DOHH2 (cell line): ENCODE results near the gene PMEL.
"Not testable (repeated sequence)": the region's sequence is repeated elsewhere in the genome, so short reads cannot be mapped to it uniquely, and the experiment has no call there.

ENCODE experiments used
- H3F3A ChIP-seq: fragments of 200-600 bp; sonication (generic), shearing (Covaris generic); 2 replicates; pipeline ENCODE4 v1.6.0; 2016; ENCODE audit warnings: antibody characterized with exemption, mild to moderate bottlenecking; ENCODE audit not compliant: control insufficient read depth, insufficient read depth
- H3K27ac ChIP-seq: fragments of 200-600 bp; sonication (generic); 2 replicates; pipeline ENCODE4 v1.5.1; 2014; ENCODE audit warnings: low read depth, mild to moderate bottlenecking, low read length, moderate library complexity
- H3K27me3 ChIP-seq: fragments of 200-600 bp; sonication (generic); 2 replicates; pipeline ENCODE4 v1.6.1; 2014; ENCODE audit warnings: mild to moderate bottlenecking, low read length, mixed read lengths; ENCODE audit not compliant: control insufficient read depth
- H3K36me3 ChIP-seq: fragments of 200-600 bp; sonication (generic); 2 replicates; pipeline ENCODE4 v1.6.1; 2014; ENCODE audit warnings: mild to moderate bottlenecking, low read length, moderate library complexity, mixed read lengths; ENCODE audit not compliant: control insufficient read depth
- H3K4me1 ChIP-seq: fragments of 200-600 bp; sonication (generic); 2 replicates; pipeline ENCODE4 v1.6.1; 2014; ENCODE audit warnings: mild to moderate bottlenecking, low read length, mixed read lengths; ENCODE audit not compliant: control insufficient read depth
- H3K4me2 ChIP-seq: fragments of 200-600 bp; sonication (generic); 2 replicates; pipeline ENCODE4 v1.6.0; 2014; ENCODE audit warnings: mild to moderate bottlenecking, low read length, moderate library complexity
- H3K4me3 ChIP-seq: fragments of 200-600 bp; sonication (generic); 2 replicates; pipeline ENCODE4 v1.5.1; 2014; ENCODE audit warnings: mild to moderate bottlenecking, low read length, mixed read lengths
- H3K79me2 ChIP-seq: fragments of 200-600 bp; sonication (generic); 2 replicates; pipeline ENCODE4 v1.6.1; 2014; ENCODE audit warnings: mild to moderate bottlenecking, low read length, mixed read lengths; ENCODE audit not compliant: control insufficient read depth
- H3K9me2 ChIP-seq: fragments of 200-600 bp; sonication (generic); replicated peaks from 2 replicates; pipeline ENCODE4 v1.6.1; 2014; ENCODE audit warnings: mild to moderate bottlenecking, low read length, mixed read lengths; ENCODE audit not compliant: control insufficient read depth
- H3K9me3 ChIP-seq: fragments of 200-600 bp; sonication (generic); 2 replicates; pipeline ENCODE4 v1.6.1; 2014; ENCODE audit warnings: antibody characterized with exemption, low read length, mixed read lengths; ENCODE audit not compliant: control insufficient read depth, insufficient read depth
- H4K20me1 ChIP-seq: fragments of 200-600 bp; sonication (generic); 2 replicates; pipeline ENCODE4 v1.6.0; 2014; ENCODE audit warnings: low read depth, mild to moderate bottlenecking, antibody characterized with exemption, low read length, moderate library complexity; ENCODE audit not compliant: control insufficient read depth, insufficient read depth
- CTCF ChIP-seq: fragments of 200-600 bp; sonication (generic); IDR thresholded peaks from one replicate; pipeline ENCODE4 v1.5.1; 2014; ENCODE audit warnings: antibody characterized with exemption, mild to moderate bottlenecking, low read depth, low read length; ENCODE audit not compliant: poor library complexity, severe bottlenecking
- EZH2phosphoT487 ChIP-seq: fragments of 200-600 bp; sonication (generic); IDR thresholded peaks from 2 replicates; pipeline ENCODE4 v1.6.1; 2017; ENCODE audit warnings: borderline replicate concordance, mild to moderate bottlenecking, antibody characterized with exemption, low read length, moderate library complexity, mixed read lengths

Gene PMEL

GRCh38 chr12:55984861-55985260 lies 19.0 kb upstream of the PMEL start:
- Histone ChIP-seq H3K27me3 (no peaks in the 10 kb centered on the region), H3K79me2 (0 out of 2 replicates have a peak, but pooled peaks cover 6% of the 10 kb centered on the region), H3F3A (peaks cover 17% of the 10 kb centered on the region), H3K9me3 (no peaks in the 10 kb centered on the region), H3K36me3 (peaks cover 28% of the 10 kb centered on the region), H3K4me2 (no peak overlapping the region), H3K9me2 (no peaks in the 10 kb centered on the region), H4K20me1 (no peaks in the 10 kb centered on the region), H3K4me1 (peaks cover 29% of the 10 kb centered on the region), H3K27ac (no peak overlapping the region), H3K4me3 (no peak overlapping the region)
- TF ChIP-seq EZH2phosphoT487, result no peak

- TF ChIP-seq EZH2phosphoT487, result no peak
- TF ChIP-seq CTCF, result no peak
- peak overlapping the region; percentile 36 for H3K4me3 ChIP-seq
These were observed 17.5 kb upstream of the PMEL start for GRCh38 chr12:55983232-55983842.

GRCh38 chr12:55982319-55982936 lies 16.6 kb upstream of the PMEL start:
- Histone ChIP-seq H3K9me3 (no peaks in the 10 kb centered on the region), H3F3A (peaks cover 17% of the 10 kb centered on the region), H3K9me2 (no peaks in the 10 kb centered on the region), H4K20me1 (no peaks in the 10 kb centered on the region), H3K36me3 (peaks cover 22% of the 10 kb centered on the region), H3K27ac (peak overlapping the region; percentile 62), H3K4me1 (peaks cover 29% of the 10 kb centered on the region), H3K4me3 (peak overlapping the region; percentile 36), H3K27me3 (no peaks in the 10 kb centered on the region), H3K79me2 (peaks cover 11% of the 10 kb centered on the region), H3K4me2 (peak overlapping the region; percentile 75)
- TF ChIP-seq EZH2phosphoT487 (no peak), CTCF (no peak)

More at GRCh38 chr12:55983232-55983842, 17.5 kb upstream of the PMEL start:
- Histone ChIP-seq H3F3A (peaks cover 17% of the 10 kb centered on the region), H3K36me3 (peaks cover 22% of the 10 kb centered on the region), H3K27me3 (no peaks in the 10 kb centered on the region), H3K9me3 (no peaks in the 10 kb centered on the region), H3K4me1 (peaks cover 29% of the 10 kb centered on the region), H3K9me2 (no peaks in the 10 kb centered on the region), H4K20me1 (no peaks in the 10 kb centered on the region), H3K27ac (peak overlapping the region; percentile 62), H3K4me2 (peak overlapping the region; percentile 75), H3K79me2 (0 out of 2 replicates have a peak, but pooled peaks cover 6% of the 10 kb centered on the region)

- Histone ChIP-seq H3K79me2 (peaks cover 16% of the 10 kb centered on the region), H3K27ac (peak overlapping the region; percentile 62), H3K4me1 (peaks cover 29% of the 10 kb centered on the region), H3K4me2 (peak overlapping the region; percentile 75), H3F3A (peaks cover 17% of the 10 kb centered on the region), H3K36me3 (peaks cover 22% of the 10 kb centered on the region)
- not testable (repeated sequence) for H3K9me3 ChIP-seq, H3K4me3 ChIP-seq, H3K9me2 ChIP-seq, H4K20me1 ChIP-seq, H3K27me3 ChIP-seq
These were observed 16.0 kb upstream of the PMEL start for GRCh38 chr12:55981882-55982281.
